T-helper 1 cell treated with Interleukin-12 subunit alpha and Interleukin-12 subunit beta and Interleukin-4 antibody, amounts not matched to agents 30 μg/mL and 1 μg/mL, for 36 hours (primary cell): Measurements from ENCODE around the gene MAP1LC3B2.
A peak's percentile ranks its signal among the peaks of the same experiment; 100 is the strongest.

Source experiments
- H3K27ac Mint-ChIP-seq: one replicate; pipeline ENCODE4 v1.8.0; 2021; ENCODE audit warnings: mild to moderate bottlenecking, mixed read lengths
- H3K27me3 Mint-ChIP-seq: one replicate; pipeline ENCODE4 v1.8.0; 2021; ENCODE audit warnings: low read depth, mixed read lengths
- H3K36me3 Mint-ChIP-seq: one replicate; pipeline ENCODE4 v1.8.0; 2021; ENCODE audit warnings: low read depth, mixed read lengths
- H3K4me1 Mint-ChIP-seq: one replicate; pipeline ENCODE4 v1.8.0; 2021; ENCODE audit warnings: low read depth, mixed read lengths
- H3K4me3 Mint-ChIP-seq: one replicate; pipeline ENCODE4 v1.8.0; 2021; ENCODE audit warnings: mild to moderate bottlenecking, moderate library complexity, mixed read lengths
- H3K9me3 Mint-ChIP-seq: one replicate; pipeline ENCODE4 v1.8.0; 2021; ENCODE audit warnings: mixed read lengths

MAP1LC3B2 gene

DNA sequence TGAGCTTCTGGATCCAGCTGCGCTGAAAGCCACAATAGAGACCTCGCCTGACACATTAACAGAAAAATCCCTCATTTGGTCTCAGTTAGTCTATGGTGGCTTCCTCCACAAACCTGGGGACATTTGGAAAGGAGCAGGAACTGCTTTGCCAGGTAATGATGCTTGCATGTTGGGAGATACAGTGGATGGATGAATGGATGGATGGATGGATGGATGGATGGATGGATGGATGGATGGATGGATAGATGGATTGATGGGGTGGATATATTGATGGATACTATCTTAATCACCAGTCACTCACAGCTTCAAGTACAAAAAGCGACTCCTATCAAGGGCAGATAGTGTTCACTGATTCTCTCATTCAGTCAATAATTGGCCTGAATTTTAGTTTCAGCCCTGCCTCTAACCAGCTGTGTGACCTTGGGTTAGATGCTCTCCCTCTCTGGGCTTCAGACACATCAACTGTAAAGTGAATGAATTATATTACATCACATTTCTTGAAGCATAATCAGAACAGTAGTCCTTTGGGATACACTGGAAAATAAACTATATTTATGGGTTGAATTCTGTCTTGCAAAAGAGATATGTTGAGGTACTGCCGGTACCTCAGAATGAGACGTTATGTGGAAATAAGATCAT is 29.3 kb downstream of the MAP1LC3B2 start:
- Mint-ChIP-seq H3K4me3 (no peak overlapping the region), H3K27me3 (peaks cover 10% of the 10 kb centered on the region), H3K36me3 (no peaks in the 10 kb centered on the region), H3K9me3 (peaks cover 18% of the 10 kb centered on the region), H3K27ac (no peak overlapping the region), H3K4me1 (peaks cover 14% of the 10 kb centered on the region)

DNA sequence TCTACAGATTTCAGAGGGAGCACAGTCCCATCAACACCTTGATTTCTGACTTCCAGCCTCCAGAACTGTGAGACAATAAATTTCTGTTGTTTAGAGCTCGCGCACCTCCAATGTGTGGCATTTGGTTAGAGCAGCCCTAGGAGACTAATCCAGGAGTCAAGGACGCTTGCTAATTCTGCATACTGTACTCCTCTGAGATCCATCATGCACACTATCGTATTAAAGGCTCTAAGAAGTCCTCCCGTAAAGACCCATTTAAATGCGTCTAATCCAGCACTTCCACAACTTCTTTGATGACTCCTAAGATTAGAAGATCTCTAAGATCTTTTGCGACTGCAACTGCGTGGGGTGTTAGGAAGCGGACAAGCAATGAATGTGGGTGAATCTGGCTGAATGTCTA is 30.4 kb downstream of the MAP1LC3B2 start:
- H3K9me3 Mint-ChIP-seq: peaks cover 14% of the 10 kb centered on the region
- H3K27me3 Mint-ChIP-seq: peaks cover 10% of the 10 kb centered on the region
- H3K27ac Mint-ChIP-seq: no peak overlapping the region
- H3K36me3 Mint-ChIP-seq: no peaks in the 10 kb centered on the region
- H3K4me1 Mint-ChIP-seq: peaks cover 22% of the 10 kb centered on the region
- H3K4me3 Mint-ChIP-seq: no peak overlapping the region

DNA sequence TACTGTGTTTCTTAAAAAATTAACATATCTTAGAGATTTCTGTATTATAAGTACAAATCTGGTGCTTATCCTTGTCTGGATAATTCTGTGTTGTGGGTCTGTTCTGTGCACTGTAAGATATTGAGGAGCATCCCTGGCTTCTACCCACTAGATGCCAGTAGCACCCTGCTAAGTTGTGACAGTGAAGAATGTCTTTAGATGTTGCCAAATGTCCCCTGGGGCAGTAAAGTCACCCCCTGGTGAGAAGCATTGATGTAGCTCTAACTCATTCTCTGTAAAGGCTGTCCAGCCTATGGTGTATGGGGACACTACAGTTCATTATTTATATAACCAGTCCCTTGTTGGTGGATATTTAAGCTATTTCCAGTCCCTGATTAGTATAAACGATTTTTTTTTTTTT is 31.4 kb downstream of the MAP1LC3B2 start:
- peaks cover 7% of the 10 kb centered on the region for H3K9me3 Mint-ChIP-seq
- peaks cover 11% of the 10 kb centered on the region for H3K27me3 Mint-ChIP-seq
- peaks cover 26% of the 10 kb centered on the region for H3K4me1 Mint-ChIP-seq
- peaks cover under 1% of the 10 kb centered on the region for H3K36me3 Mint-ChIP-seq
- no peak overlapping the region for H3K27ac Mint-ChIP-seq
- H3K4me3 Mint-ChIP-seq: no peak overlapping the region

DNA sequence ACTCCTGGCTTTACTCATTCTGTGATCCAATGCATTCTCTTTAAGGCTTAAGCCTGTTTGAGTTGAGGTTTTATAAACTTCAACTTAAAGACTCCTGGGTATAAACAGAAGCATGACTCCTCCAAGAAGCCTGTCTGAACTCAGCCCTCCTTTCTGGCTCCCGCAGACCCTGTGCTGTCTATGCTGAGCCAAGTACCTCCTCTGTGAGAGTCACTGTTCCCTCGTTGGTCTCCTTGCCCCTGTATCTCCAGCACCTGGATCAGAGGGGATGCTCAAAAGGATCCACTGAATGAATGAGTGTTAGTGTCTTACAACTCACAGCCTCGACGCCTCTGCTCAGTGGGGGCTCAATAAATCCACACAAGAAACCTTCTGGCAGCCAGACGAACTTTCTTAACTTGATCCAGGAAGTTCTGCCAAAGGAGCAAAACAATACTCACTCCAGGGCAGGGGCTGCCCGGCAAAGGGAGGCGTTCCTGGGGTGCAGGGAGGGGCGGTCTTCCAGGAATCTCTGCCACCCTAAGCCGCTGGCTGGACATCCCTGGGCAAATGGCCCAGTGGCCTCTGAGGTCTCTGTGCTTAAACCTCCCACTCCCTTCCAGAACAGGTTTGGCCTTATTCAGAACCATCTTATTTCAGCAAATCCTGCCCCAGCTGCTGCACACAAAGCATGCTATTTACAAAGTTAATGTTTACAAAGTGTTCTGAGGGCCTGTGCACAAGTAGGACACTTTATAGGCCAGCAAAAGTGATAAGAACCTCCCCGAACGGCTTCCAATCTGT is 32.9 kb downstream of the MAP1LC3B2 start:
- H3K4me3 Mint-ChIP-seq: no peak overlapping the region
- peaks cover 4% of the 10 kb centered on the region for H3K36me3 Mint-ChIP-seq
- H3K4me1 Mint-ChIP-seq: peaks cover 26% of the 10 kb centered on the region
- H3K27ac Mint-ChIP-seq: peak overlapping the region; percentile 43
- peaks cover 16% of the 10 kb centered on the region for H3K27me3 Mint-ChIP-seq
- H3K9me3 Mint-ChIP-seq: peaks cover 5% of the 10 kb centered on the region

DNA sequence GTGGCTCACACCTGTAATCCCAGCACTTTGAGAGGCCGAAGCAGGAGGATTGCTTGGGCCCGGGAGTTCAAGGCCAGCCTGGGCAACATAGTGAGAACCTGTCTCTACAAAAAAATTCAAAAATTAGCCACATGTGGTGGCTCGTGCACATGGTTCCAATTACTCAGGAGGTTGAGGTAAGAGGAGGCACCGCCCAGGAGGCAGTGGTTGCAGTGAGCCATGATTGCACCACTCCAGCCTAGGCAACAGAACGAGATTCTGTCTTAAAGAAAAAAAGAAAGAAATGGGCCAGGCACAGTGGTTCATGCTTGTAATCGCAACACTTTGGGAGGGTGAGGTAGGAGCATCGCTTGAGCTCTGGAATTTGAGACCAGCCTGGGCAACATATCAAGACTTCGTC is 33.5 kb downstream of the MAP1LC3B2 start:
- Mint-ChIP-seq H3K27ac (peak overlapping the region; percentile 43), H3K36me3 (peaks cover 4% of the 10 kb centered on the region), H3K4me3 (no peak overlapping the region), H3K9me3 (no peaks in the 10 kb centered on the region), H3K4me1 (peaks cover 26% of the 10 kb centered on the region), H3K27me3 (peaks cover 16% of the 10 kb centered on the region)

DNA sequence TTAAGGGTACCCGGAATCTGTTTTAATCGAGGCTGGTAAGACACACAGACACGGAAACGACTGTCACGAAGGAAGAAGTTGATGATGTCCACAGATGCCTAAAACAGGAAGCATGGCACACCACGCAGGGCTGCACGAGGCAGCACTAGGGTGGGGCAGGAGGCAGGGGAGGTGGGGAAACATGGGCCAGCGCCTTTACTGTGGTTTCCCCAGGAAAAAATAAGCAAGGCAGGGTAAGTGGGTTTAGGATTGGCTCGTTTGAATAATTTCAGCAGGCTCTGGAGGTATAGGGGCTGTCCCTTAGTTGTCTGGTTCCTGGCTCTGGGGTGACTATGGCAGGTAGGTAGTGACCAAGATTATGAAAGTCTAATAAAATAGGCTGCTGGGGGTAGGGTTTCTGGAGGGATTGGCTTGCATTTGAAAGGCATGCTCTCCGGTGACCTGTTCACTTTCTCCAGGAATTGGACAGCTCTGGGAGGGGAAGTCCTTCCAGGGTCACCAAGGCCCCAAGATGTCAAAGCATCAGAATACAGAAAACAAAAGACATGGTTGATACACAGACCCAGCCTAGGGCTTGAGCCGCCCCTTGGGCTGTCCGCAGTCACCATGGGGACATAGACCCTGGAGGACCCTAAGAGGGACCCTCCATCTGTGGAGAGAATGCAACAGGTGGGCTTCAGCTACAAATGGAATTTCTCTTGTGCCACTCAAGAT is 35.3 kb downstream of the MAP1LC3B2 start:
- H3K4me3 Mint-ChIP-seq: peak overlapping the region; percentile 22
- peaks cover 29% of the 10 kb centered on the region for H3K4me1 Mint-ChIP-seq
- peaks cover 4% of the 10 kb centered on the region for H3K36me3 Mint-ChIP-seq

GRCh38 chr12:116595186-116595585 is 36.0 kb downstream of the MAP1LC3B2 start:
- Mint-ChIP-seq H3K36me3 (peaks cover 4% of the 10 kb centered on the region), H3K27ac (no peak overlapping the region), H3K9me3 (no peaks in the 10 kb centered on the region), H3K27me3 (peaks cover 6% of the 10 kb centered on the region), H3K4me3 (no peak overlapping the region), H3K4me1 (peaks cover 34% of the 10 kb centered on the region)

More for the DNA sequence above, 35.3 kb downstream of the MAP1LC3B2 start:
- H3K9me3 Mint-ChIP-seq: no peaks in the 10 kb centered on the region
- H3K27ac Mint-ChIP-seq: peak overlapping the region; percentile 44
- H3K27me3 Mint-ChIP-seq: peaks cover 6% of the 10 kb centered on the region

DNA sequence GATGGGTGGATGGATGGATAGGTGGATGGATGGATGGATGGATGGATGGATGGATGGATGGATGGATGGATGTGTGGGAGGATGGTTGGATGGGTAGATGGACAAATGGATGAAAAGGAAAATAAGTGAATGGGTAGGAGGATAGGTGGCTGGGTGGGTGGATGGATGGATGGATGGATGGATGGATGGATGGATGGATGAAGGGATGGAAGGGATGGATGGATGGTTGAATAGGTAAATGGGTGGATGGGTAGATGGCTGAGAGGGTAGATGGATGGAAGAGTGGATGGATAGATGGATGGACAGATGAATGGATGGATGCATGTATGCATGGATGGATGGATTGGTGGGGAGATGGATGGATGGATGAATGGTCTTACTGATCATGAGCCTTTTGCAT is 36.5 kb downstream of the MAP1LC3B2 start:
- Mint-ChIP-seq H3K4me3 (no peak overlapping the region), H3K4me1 (peaks cover 34% of the 10 kb centered on the region), H3K9me3 (no peaks in the 10 kb centered on the region), H3K36me3 (peaks cover 4% of the 10 kb centered on the region), H3K27ac (peak overlapping the region; percentile 21), H3K27me3 (peaks cover 6% of the 10 kb centered on the region)

GRCh38 chr12:116597886-116598285 is 38.7 kb downstream of the MAP1LC3B2 start:
- Mint-ChIP-seq H3K27ac (no peak overlapping the region), H3K9me3 (no peaks in the 10 kb centered on the region), H3K36me3 (peaks cover 4% of the 10 kb centered on the region), H3K4me3 (no peak overlapping the region), H3K27me3 (peaks cover 6% of the 10 kb centered on the region), H3K4me1 (peaks cover 31% of the 10 kb centered on the region)

GRCh38 chr12:116598311-116599284 is 39.4 kb downstream of the MAP1LC3B2 start:
- Mint-ChIP-seq H3K4me1 (peaks cover 31% of the 10 kb centered on the region), H3K27me3 (peaks cover 6% of the 10 kb centered on the region), H3K9me3 (no peaks in the 10 kb centered on the region), H3K4me3 (no peak overlapping the region), H3K36me3 (peaks cover 4% of the 10 kb centered on the region), H3K27ac (no peak overlapping the region)

DNA sequence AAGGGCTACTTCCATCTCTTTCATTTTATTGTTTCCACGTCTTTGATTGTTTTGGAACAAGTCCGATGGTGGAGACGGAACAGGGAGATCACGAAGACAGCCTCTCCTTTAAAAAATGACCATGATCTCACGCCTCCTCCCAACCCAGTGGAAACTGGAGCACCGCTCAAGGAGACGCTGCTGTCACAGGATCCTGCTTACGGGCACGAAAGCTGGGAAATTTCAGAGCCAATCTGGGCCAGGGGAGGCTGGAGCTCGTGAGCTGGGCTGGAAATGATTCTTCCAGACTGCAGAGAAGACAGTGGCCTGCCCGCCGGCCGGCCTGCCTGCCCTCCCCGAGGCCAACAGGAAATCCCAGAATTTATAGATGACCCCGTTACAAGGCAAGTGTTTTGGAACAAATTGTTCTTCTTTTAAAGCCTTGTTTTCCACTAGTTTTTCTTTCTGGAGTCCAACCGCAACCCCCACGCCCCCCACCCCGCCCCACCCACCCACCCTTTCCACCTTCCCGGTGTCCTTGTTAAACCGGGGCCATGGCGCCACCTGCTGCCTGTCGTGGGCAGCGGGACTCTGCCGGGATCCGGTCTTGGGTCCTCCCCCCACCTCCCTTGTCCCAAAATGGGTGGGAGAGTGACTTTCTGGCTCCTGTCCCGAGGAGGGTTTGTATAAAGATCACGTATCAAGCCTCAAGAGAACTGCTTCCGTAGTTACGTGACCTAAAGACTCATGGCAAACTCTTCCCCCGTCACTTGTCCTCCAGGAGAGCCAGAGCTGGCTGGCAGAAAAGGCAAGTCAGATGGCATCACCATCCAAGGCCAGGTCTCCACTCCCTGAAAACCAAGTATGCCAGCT is 40.3 kb downstream of the MAP1LC3B2 start:
- peaks cover 24% of the 10 kb centered on the region for H3K4me1 Mint-ChIP-seq
- H3K36me3 Mint-ChIP-seq: peaks cover 4% of the 10 kb centered on the region
- H3K4me3 Mint-ChIP-seq: no peak overlapping the region
- no peak overlapping the region for H3K27ac Mint-ChIP-seq
- no peaks in the 10 kb centered on the region for H3K9me3 Mint-ChIP-seq
- H3K27me3 Mint-ChIP-seq: peaks cover 6% of the 10 kb centered on the region

DNA sequence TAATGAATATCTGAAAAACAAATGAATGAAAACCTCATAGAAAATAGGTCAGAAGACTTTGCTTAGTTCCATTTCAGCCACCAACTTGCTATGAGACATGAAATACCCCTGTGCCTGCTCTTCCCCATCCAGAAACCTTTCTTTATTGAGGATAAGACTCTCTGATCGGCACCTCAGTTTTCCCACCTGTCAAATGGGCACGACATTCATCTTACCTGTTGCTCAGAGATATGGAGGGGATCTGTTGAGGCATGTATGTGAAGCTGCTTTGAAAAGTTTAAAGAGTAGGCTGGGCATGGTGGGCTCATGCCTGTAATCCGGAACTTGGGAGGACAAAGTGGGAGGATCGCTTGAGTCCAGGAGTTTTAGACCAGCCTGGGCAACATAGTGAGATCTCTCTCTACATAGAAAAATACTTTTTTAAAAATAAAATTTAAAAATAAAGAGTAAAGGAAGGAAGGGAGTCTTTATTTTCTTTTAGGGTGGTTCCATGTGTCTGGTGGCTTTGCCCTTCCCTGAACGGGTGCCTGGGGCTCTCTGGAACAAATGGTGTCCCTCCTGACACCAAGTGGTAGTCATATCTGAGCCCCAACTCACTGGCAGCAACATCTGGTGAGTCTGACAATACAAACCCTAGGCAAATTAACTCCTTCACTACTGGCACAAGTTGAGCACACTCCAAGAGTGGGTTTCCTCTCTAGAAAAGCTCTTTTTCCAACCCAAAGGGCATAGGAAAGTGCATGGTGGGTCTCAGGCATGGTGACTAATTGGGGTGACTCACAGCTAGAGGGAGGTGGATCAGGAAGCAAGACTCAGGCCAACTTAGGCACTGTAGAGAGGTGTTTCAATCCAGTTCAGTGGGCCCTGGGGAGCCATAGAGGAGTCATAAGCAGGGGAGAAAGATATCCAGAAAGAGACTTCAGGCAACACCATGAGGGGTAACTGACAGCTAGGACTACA is 42.1 kb downstream of the MAP1LC3B2 start:
- Mint-ChIP-seq H3K4me1 (peaks cover 24% of the 10 kb centered on the region), H3K4me3 (no peak overlapping the region), H3K27ac (peak overlapping the region; percentile 55), H3K9me3 (no peaks in the 10 kb centered on the region), H3K27me3 (peaks cover 5% of the 10 kb centered on the region), H3K36me3 (no peaks in the 10 kb centered on the region)
